ENCODE results near the gene KLRF2.

DNA sequence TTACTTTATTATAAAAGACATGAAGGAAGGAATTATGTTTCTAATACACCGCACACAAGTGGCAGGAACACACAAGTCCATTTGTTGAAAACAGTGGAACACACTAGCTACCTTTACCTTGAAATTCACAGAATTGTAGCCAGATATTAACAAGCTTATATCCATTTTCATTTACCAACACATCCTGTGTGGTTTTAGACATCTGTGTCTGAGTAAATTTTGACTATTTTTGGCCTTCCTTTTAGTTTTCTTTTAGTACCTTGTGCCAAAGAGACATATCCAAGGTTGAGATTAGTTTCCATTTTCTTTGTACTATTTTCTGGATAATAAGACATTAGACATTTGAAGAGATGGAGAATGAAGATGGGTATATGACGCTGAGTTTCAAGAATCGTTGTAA, at the start of gene KLRF2:
- TF ChIP-seq, protein P1, sequence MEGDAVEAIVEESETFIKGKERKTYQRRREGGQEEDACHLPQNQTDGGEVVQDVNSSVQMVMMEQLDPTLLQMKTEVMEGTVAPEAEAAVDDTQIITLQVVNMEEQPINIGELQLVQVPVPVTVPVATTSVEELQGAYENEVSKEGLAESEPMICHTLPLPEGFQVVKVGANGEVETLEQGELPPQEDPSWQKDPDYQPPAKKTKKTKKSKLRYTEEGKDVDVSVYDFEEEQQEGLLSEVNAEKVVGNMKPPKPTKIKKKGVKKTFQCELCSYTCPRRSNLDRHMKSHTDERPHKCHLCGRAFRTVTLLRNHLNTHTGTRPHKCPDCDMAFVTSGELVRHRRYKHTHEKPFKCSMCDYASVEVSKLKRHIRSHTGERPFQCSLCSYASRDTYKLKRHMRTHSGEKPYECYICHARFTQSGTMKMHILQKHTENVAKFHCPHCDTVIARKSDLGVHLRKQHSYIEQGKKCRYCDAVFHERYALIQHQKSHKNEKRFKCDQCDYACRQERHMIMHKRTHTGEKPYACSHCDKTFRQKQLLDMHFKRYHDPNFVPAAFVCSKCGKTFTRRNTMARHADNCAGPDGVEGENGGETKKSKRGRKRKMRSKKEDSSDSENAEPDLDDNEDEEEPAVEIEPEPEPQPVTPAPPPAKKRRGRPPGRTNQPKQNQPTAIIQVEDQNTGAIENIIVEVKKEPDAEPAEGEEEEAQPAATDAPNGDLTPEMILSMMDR (IDR thresholded peaks at IDR 0.05; ENCODE audit: poor library complexity, severe bottlenecking) = no peak
- TF ChIP-seq MXI1 (conservative IDR thresholded peaks at IDR 0.05; ENCODE audit: poor library complexity, severe bottlenecking) (no peak), TAF1 (IDR thresholded peaks at IDR 0.05; ENCODE audit: low read depth) (no peak), POLR2AphosphoS5 (IDR thresholded peaks at IDR 0.05) (no peak), SMC3 (conservative IDR thresholded peaks at IDR 0.05; ENCODE audit: poor library complexity) (no peak)
